Neuron (in vitro differentiated cells): Measurements from ENCODE around the gene BABAM2.

Source experiments
- H2AFZ ChIP-seq: one replicate; pipeline ENCODE4 v1.6.1; 2013; ENCODE audit warnings: low read depth, mild to moderate bottlenecking, inconsistent platforms, low read length, moderate library complexity
- H3K27me3 ChIP-seq: one replicate; pipeline ENCODE4 v1.6.1; 2013; ENCODE audit warnings: low read length; ENCODE audit not compliant: insufficient read depth
- H3K36me3 ChIP-seq: one replicate; pipeline ENCODE4 v1.6.1; 2013; ENCODE audit warnings: low read length; ENCODE audit not compliant: insufficient read depth
- H3K4me1 ChIP-seq: one replicate; pipeline ENCODE4 v1.6.1; 2013; ENCODE audit warnings: low read length; ENCODE audit not compliant: insufficient read depth
- H3K4me3 ChIP-seq: 2 replicates; pipeline ENCODE4 v1.5.1; 2013; ENCODE audit warnings: mild to moderate bottlenecking, low read length, moderate library complexity
- H3K9me3 ChIP-seq: one replicate; pipeline ENCODE4 v1.6.1; 2013; ENCODE audit warnings: low read length

Gene BABAM2

DNA sequence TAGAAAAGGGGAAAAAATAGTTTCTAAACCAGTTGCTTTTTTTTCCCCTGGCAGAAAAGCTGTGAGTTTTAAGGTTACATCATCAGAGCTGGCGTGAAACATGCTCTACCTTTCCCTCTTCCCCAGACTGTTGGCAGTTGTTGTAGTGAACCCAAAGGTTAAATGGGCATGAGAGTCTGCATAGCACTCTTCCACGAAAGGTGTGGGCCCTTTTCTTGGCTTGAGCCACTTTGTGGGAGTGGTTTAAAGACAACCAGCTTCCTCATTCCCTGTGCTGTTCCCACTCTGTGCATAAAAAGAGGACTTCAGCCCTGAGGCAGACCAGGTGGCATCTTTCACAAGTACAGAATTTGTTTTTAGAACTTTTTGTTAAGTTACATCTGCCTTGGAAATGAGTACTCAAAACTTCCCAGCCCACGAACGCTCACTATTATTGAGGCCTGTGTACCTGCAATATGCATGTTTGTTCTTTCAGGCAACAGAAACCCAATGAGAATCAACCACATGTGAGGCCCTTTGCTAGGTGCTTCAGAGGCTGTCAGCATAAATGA lies 243.8 kb downstream of the BABAM2 start:
- Histone ChIP-seq H3K36me3 (no peaks in the 10 kb centered on the region), H3K27me3 (no peaks in the 10 kb centered on the region), H2AFZ (no peak overlapping the region), H3K4me1 (peaks cover 15% of the 10 kb centered on the region), H3K9me3 (no peaks in the 10 kb centered on the region), H3K4me3 (no peak overlapping the region)

DNA sequence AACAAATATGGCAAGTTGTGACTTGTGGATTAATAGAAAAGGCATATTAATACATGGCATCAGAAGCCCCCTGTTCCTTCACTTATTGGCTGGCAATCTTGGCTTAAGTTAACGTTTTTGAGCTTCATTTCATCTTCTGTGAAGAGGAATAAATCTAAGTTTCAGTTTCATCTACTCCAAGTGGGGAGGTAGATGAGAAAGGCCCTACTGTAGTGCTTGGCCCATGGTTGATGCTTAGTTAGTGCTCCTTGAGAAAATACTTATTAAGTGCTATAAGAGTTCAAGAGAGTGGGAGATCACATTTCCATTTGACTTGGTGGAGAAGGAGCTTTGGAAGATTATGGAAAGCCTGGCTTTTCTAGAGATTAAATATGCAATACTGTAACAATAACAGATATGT lies 244.3 kb downstream of the BABAM2 start:
- Histone ChIP-seq H3K4me1 (peaks cover 15% of the 10 kb centered on the region), H2AFZ (no peak overlapping the region), H3K4me3 (no peak overlapping the region), H3K9me3 (no peaks in the 10 kb centered on the region), H3K36me3 (no peaks in the 10 kb centered on the region), H3K27me3 (no peaks in the 10 kb centered on the region)

DNA sequence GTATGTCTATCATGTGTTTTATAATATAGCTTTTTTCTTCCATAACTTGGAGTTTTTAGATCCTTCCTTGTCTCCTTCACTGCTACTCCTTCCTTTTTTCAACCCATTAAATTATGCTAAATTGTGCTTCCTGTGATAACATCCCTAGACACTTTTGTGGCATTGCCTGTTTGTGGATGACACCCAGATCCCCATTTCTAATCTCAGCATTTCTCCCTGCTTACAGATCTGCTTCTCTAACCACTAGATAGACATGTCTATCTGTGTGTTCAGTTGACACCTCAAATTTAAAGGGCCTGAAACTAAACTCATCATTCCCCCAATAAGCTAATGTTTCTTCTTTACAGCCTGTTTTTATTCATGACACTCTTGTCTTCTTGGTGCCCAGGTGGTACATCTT lies 244.8 kb downstream of the BABAM2 start:
- no peak overlapping the region for H2AFZ ChIP-seq
- H3K36me3 ChIP-seq: no peaks in the 10 kb centered on the region
- H3K4me3 ChIP-seq: no peak overlapping the region
- no peaks in the 10 kb centered on the region for H3K9me3 ChIP-seq
- H3K27me3 ChIP-seq: no peaks in the 10 kb centered on the region
- peaks cover 15% of the 10 kb centered on the region for H3K4me1 ChIP-seq

DNA sequence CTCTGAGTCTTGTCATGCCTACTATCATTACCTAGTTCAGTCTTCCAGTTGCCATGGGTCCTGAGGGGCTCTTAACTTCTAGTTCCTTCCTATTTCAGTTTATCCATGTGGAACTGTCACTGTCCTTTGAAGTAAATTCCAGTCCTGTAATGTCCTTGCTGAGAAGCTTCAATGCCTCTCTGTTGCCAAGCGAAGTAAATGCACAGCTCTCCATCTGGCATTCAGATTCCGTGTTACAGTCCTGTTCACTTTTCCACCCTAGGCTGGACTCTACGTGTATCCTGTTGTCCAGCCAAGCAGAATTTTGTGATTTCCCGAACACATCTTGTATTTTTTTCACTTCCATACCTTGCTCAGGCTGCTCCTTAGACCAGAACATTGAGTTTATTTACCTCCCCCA lies 245.3 kb downstream of the BABAM2 start:
- H3K36me3 ChIP-seq: no peaks in the 10 kb centered on the region
- H3K9me3 ChIP-seq: no peaks in the 10 kb centered on the region
- H3K4me1 ChIP-seq: peaks cover 15% of the 10 kb centered on the region
- H3K27me3 ChIP-seq: no peaks in the 10 kb centered on the region
- H2AFZ ChIP-seq: no peak overlapping the region
- no peak overlapping the region for H3K4me3 ChIP-seq

DNA sequence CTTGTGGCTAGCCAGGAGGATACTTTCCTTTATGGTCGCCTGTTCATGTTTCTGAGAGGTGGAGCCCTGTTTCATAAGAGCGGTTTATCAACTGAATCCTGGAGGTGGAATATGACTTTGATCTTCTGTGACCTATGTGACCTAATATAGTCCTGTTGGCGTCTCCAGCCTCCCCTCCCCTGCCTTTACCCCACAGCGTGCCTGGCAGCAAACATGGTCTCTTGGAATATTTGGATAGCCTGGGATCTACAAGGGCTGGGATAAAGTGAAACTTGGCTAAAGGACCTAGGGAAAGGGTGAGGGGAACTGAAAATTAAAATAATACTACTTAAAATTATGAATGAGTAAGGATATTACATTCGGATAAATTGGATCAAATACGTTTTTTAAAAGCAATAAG lies 246.0 kb downstream of the BABAM2 start:
- Histone ChIP-seq H3K4me1 (peaks cover 15% of the 10 kb centered on the region), H2AFZ (no peak overlapping the region), H3K27me3 (no peaks in the 10 kb centered on the region), H3K36me3 (no peaks in the 10 kb centered on the region), H3K4me3 (no peak overlapping the region), H3K9me3 (no peaks in the 10 kb centered on the region)

DNA sequence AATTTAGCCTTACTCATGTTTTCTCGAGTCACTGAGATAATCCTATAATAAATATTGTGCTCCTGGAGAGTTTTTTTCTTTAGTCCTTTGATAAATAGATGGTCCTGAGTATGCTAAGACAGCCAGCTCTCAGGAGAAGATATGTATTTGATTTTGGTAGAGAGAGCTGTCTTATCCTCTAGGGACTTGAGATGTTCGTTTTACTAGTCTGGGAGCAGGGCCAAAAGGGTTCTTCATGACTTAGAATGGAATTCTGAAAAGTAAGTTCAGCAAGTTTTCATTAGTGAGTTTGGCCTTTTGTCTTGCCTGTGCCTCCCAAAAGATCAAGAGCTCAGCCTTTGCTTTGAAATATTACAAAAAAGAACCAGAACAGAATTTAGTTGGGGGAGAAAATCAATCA lies 246.7 kb downstream of the BABAM2 start:
- Histone ChIP-seq H3K4me3 (no peak overlapping the region), H3K9me3 (no peaks in the 10 kb centered on the region), H3K36me3 (no peaks in the 10 kb centered on the region), H3K4me1 (peaks cover 15% of the 10 kb centered on the region), H2AFZ (no peak overlapping the region), H3K27me3 (no peaks in the 10 kb centered on the region)

DNA sequence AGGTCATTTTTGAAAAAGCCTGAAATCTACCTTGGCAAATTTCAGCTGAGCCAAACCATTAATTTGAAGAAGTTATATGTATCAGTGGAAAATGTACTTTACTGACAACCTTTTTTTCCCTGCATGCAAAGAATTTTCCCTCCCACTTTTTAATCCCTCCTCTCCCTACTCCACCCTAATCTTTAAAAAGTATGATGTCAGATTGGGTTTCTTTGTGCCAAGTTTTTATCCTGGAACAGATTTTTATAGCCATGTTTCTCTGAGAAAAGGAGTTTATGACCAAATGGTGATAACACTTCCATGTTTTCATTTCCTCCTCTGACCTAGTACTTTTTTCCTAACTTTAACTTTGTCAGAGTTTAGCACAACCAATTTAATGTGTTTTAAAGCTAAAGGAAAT lies 251.9 kb downstream of the BABAM2 start:
- H3K9me3 ChIP-seq: no peaks in the 10 kb centered on the region
- no peak overlapping the region for H3K4me3 ChIP-seq
- no peak overlapping the region for H2AFZ ChIP-seq
- no peaks in the 10 kb centered on the region for H3K4me1 ChIP-seq
- no peaks in the 10 kb centered on the region for H3K27me3 ChIP-seq
- H3K36me3 ChIP-seq: no peaks in the 10 kb centered on the region

DNA sequence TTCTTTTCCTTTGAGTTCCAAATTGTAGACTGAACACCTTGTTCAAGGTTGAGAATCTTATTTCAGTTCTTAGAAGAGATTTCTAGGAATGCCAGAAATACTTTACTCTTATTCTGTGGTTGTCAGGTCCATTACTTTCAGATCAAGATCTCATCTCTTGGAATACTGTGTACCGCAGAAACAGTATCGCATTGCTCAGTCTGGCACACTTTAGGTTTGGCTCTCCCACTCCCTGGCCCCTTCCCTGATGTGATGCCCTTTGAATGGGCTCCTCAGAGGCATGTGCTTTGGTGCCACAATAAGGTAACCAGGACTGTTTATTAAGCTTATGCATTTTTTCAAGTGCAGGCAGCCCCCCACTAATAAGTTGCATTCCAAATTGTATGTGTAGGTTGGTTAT lies 257.5 kb downstream of the BABAM2 start:
- no peaks in the 10 kb centered on the region for H3K36me3 ChIP-seq
- no peaks in the 10 kb centered on the region for H3K27me3 ChIP-seq
- H2AFZ ChIP-seq: no peak overlapping the region
- H3K9me3 ChIP-seq: no peaks in the 10 kb centered on the region
- no peak overlapping the region for H3K4me3 ChIP-seq
- no peaks in the 10 kb centered on the region for H3K4me1 ChIP-seq

DNA sequence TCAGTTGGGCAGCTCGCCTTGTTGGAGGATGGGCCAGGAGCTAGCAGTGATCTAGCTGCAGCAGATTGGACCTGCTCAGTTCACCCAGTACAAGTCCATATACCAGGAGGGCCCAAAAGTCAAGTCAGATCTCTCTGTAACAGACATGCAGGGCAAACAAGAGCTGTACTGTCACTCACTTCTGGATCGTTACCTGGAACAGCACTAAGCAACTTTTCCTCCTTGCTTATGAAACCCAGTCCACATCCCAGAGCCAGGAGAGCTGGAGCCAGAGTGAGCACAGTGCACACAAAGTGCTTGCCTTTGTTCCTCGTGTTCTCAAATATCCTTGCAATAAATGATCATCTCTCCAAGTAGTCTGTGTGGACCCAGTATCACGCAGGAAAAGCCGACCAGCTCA lies 258.0 kb downstream of the BABAM2 start:
- H3K4me3 ChIP-seq: no peak overlapping the region
- no peaks in the 10 kb centered on the region for H3K4me1 ChIP-seq
- no peaks in the 10 kb centered on the region for H3K36me3 ChIP-seq
- H2AFZ ChIP-seq: no peak overlapping the region
- H3K9me3 ChIP-seq: no peaks in the 10 kb centered on the region
- no peaks in the 10 kb centered on the region for H3K27me3 ChIP-seq

DNA sequence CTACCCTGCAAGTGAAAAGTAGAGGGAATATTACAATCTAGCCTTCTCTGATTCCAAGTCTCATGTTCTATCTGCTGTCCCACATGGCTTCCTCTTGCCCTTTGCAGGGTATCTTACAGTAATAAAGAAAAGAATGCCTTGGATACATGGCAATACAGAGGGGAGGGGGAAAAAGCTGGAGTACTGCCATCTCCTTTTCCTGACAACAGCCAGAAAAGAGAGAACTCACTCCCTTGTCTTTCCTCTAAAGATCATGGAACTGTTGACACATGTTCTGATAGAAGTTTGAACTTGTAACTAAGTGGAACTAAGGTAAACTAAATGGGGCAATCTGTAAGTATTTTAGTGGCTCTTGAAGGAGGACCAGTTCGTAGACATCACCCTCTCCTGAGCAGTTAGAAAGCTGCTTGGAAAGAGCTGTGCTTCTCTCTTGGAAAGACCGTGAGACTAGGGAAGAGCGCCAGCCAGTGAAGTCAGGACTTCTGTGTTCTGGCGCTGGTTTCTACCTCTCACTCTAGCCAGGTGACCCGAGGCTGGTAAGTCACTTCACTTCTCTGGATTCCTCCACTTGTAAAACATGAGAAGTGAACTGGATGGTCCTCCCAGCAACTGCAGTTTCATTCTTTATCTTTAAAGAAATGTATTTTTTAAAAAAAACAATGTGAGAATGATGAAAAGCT lies 259.8 kb downstream of the BABAM2 start:
- Histone ChIP-seq H3K4me3 (no peak overlapping the region), H3K36me3 (no peaks in the 10 kb centered on the region), H3K4me1 (no peaks in the 10 kb centered on the region), H2AFZ (no peak overlapping the region), H3K9me3 (no peaks in the 10 kb centered on the region), H3K27me3 (no peaks in the 10 kb centered on the region)

DNA sequence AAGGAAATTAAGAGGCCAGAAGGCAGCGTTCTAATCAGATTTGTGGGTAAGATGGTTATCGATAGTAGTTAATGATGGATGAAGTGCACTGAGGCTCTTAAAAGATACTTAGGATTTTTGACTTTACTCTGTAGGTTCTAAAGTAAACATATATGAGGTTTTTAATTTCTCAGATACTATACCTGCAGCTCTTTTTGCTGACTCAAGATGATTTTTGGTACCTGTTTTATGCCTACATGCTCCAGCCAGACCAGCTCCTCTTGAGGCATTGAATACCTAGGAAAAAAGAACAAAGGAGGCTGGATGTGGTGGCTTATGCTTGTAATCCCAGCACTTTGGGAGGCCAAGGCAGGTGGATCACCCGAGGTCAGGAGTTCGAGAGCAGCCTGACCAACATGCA lies 260.5 kb downstream of the BABAM2 start:
- H3K36me3 ChIP-seq: no peaks in the 10 kb centered on the region
- H3K4me3 ChIP-seq: no peak overlapping the region
- no peaks in the 10 kb centered on the region for H3K9me3 ChIP-seq
- no peak overlapping the region for H2AFZ ChIP-seq
- H3K27me3 ChIP-seq: no peaks in the 10 kb centered on the region
- H3K4me1 ChIP-seq: no peaks in the 10 kb centered on the region

DNA sequence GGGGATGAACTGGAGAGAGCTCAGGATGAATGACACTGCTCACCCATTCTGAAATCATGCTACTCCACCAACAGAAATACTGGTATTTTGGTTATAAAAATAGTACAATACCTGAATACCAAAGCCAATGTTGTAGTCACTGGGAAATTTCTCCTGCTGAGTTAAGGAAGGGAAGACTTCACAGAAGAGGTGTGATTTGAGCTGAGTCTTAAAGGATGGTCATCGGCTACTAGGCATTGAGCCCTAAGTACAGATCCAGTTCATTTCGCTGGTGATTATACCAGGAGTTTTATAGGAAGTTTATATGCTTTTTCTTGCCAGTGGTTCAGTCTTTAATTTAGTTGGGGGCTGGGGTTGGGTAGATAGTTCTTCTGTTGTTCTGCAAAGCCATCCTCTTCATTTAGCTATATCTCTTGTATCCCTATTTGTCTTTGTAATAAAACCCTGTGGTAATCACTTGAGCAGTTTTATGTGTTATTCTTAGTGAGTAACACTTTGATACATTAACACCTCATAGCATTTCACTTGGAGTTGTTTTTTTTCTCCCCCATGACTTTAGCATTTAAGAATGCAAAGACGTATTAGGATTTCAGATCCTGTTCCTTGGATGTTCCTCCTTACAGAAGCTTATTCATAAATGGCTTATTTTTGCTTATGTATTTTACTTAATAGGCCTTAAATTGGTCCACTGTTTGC lies 262.2 kb downstream of the BABAM2 start:
- H3K36me3 ChIP-seq: no peaks in the 10 kb centered on the region
- no peaks in the 10 kb centered on the region for H3K9me3 ChIP-seq
- H3K27me3 ChIP-seq: no peaks in the 10 kb centered on the region
- no peak overlapping the region for H3K4me3 ChIP-seq
- H3K4me1 ChIP-seq: no peaks in the 10 kb centered on the region
- no peak overlapping the region for H2AFZ ChIP-seq

DNA sequence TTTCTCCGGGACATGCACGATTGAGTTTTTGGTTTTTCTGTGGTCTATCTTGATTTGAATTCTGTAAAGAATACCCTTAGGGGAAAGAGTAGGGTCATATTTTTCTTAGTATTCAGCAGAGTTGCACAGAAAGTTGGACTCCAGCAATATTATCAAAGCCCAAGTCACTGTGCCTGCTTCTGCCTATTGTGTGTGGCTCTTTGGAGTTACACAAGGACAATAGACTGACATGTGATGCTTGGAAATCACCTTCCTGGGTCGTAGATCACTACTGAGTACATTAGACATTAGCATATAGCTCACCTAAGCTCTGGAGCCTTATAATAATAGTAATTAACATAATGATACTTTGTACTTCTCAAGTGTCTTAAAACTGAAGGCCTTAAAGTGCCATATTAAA lies 263.3 kb downstream of the BABAM2 start:
- no peaks in the 10 kb centered on the region for H3K36me3 ChIP-seq
- no peak overlapping the region for H3K4me3 ChIP-seq
- H3K27me3 ChIP-seq: no peaks in the 10 kb centered on the region
- H3K4me1 ChIP-seq: no peaks in the 10 kb centered on the region
- H2AFZ ChIP-seq: no peak overlapping the region
- no peaks in the 10 kb centered on the region for H3K9me3 ChIP-seq
